Upper lobe of left lung (tissue), 4 donors: ENCODE data around the gene SH3RF1.

Source experiments
- CTCF ChIP-seq, 6 experiments: fragments of 450-650 bp in 4 of 6; fragments of 200-600 bp in 2 of 6; sonication (generic) in 2 of 6; IDR thresholded peaks; one replicate each; pipeline ENCODE4 v1.5.1; 2016 to 2019; ENCODE audit warnings: antibody characterized with exemption in 6 of 6
- POLR2A ChIP-seq, 4 donors: fragments of 450-650 bp; IDR thresholded peaks; one replicate each; pipeline ENCODE4 v1.5.1; 2016 to 2017; ENCODE audit warnings: antibody characterized with exemption in 4 of 4, mild to moderate bottlenecking in 2 of 4

DNA sequence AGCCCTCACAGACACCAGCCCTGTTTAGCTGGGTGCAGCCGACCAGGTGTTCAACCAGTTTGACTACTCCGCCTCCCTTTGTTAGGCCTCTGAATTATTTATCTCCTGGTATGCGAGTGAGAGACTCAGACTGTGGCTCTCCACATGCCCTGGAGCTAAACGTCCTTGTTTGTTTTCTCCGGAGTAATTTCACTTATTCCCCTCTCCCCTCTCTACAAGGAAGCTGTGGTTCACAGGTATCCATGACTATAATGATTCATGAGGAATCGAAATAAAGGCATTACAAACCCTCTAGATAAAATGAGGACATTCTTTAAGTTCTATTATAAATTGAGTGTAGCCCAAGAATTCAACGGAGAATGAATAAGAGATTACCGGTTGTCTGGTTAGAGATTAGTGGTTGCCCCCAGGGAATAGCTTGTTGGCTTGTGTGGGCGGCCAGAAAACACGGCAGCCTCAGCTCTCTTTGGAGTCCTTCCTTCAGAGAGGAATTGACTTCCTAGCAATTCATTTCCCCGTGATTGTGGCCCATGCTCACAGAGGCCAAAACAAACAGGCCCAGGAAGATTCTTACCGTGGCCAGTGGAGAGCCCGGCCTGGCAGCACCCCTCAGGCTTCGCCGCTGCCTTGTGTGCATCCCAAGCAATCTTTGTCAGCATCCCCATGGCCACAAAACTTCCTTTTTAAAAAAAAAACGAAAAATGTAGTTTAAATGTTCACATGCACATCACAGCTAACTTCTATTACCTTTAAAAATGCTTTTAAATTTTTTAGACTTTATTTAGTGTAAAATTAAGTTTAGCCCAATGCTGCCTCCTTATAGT, 200.5 kb downstream of the SH3RF1 start:
- no peak for TF ChIP-seq CTCF (IDR thresholded peaks at IDR 0.05)
- TF ChIP-seq POLR2A (IDR thresholded peaks at IDR 0.05): no peak
